Measurements from ENCODE around the gene ARL4C.

Gene ARL4C

GRCh38 chr2:234488486-234488885 lies 8.4 kb downstream of the ARL4C start:
- DNase-seq (ENCODE audit: low read depth, low spot score): no peak
- Histone ChIP-seq H3K9me3 (ENCODE audit: low read depth, low read length) (no peaks in the 10 kb centered on the region), H3K9ac (ENCODE audit: insufficient read length) (no peak overlapping the region), H3K36me3 (ENCODE audit: insufficient read depth, low read length) (no peaks in the 10 kb centered on the region), H3K27ac (no peak overlapping the region), H3K4me3 (no peak overlapping the region)
- TF ChIP-seq POLR2AphosphoS5 (IDR thresholded peaks at IDR 0.05; ENCODE audit: borderline replicate concordance, low read depth, low read length) (no peak), FOXP2 (optimal IDR thresholded peaks at IDR 0.05; ENCODE audit: control extremely low read depth, extremely low read length, insufficient read depth) (no peak), EZH2 (IDR thresholded peaks at IDR 0.05) (no peak)

- Histone ChIP-seq H3K36me3 (ENCODE audit: insufficient read depth, low read length) (no peaks in the 10 kb centered on the region), H3K9ac (ENCODE audit: insufficient read length) (no peak overlapping the region), H3K4me3 (no peak overlapping the region), H3K9me3 (ENCODE audit: low read depth, low read length) (no peaks in the 10 kb centered on the region), H3K27ac (no peak overlapping the region)
- TF ChIP-seq POLR2AphosphoS5 (IDR thresholded peaks at IDR 0.05; ENCODE audit: borderline replicate concordance, low read depth, low read length) (no peak), EZH2 (IDR thresholded peaks at IDR 0.05) (no peak), FOXP2 (optimal IDR thresholded peaks at IDR 0.05; ENCODE audit: control extremely low read depth, extremely low read length, insufficient read depth) (no peak)
- no peak for DNase-seq (ENCODE audit: low read depth, low spot score)
Observed at GRCh38 chr2:234487356-234487755, 9.5 kb downstream of the ARL4C start.

- DNase-seq (ENCODE audit: low read depth, low spot score): no peak
- H3K27ac ChIP-seq: no peak overlapping the region
- TF ChIP-seq EZH2 (IDR thresholded peaks at IDR 0.05): no peak
- H3K36me3 ChIP-seq (ENCODE audit: insufficient read depth, low read length): no peaks in the 10 kb centered on the region
- H3K4me3 ChIP-seq: no peak overlapping the region
- no peak overlapping the region for H3K9ac ChIP-seq (ENCODE audit: insufficient read length)
- H3K9me3 ChIP-seq (ENCODE audit: low read depth, low read length): no peaks in the 10 kb centered on the region
Observed at GRCh38 chr2:234483568-234484251, 13.2 kb downstream of the ARL4C start.

GRCh38 chr2:234481301-234481700 lies 15.6 kb downstream of the ARL4C start:
- no peak overlapping the region for H3K9ac ChIP-seq (ENCODE audit: insufficient read length)
- TF ChIP-seq FOXP2 (optimal IDR thresholded peaks at IDR 0.05; ENCODE audit: control extremely low read depth, extremely low read length, insufficient read depth) (no peak), EZH2 (IDR thresholded peaks at IDR 0.05) (no peak), POLR2AphosphoS5 (IDR thresholded peaks at IDR 0.05; ENCODE audit: borderline replicate concordance, low read depth, low read length) (no peak)
- no peak for DNase-seq (ENCODE audit: low read depth, low spot score)
- no peaks in the 10 kb centered on the region for H3K9me3 ChIP-seq (ENCODE audit: low read depth, low read length)
- no peak overlapping the region for H3K4me3 ChIP-seq
- no peaks in the 10 kb centered on the region for H3K36me3 ChIP-seq (ENCODE audit: insufficient read depth, low read length)
- no peak overlapping the region for H3K27ac ChIP-seq

GRCh38 chr2:234480337-234480736 lies 16.5 kb downstream of the ARL4C start:
- Histone ChIP-seq H3K9me3 (ENCODE audit: low read depth, low read length) (no peaks in the 10 kb centered on the region), H3K9ac (ENCODE audit: insufficient read length) (no peak overlapping the region), H3K4me3 (no peak overlapping the region), H3K27ac (no peak overlapping the region), H3K36me3 (ENCODE audit: insufficient read depth, low read length) (no peaks in the 10 kb centered on the region)
- no peak for TF ChIP-seq EZH2 (IDR thresholded peaks at IDR 0.05)
- no peak for TF ChIP-seq POLR2AphosphoS5 (IDR thresholded peaks at IDR 0.05; ENCODE audit: borderline replicate concordance, low read depth, low read length)
- no peak for TF ChIP-seq FOXP2 (optimal IDR thresholded peaks at IDR 0.05; ENCODE audit: control extremely low read depth, extremely low read length, insufficient read depth)
- DNase-seq (ENCODE audit: low read depth, low spot score): no peak

GRCh38 chr2:234479465-234479864 lies 17.4 kb downstream of the ARL4C start:
- H3K4me3 ChIP-seq: no peak overlapping the region
- no peaks in the 10 kb centered on the region for H3K9me3 ChIP-seq (ENCODE audit: low read depth, low read length)
- DNase-seq (ENCODE audit: low read depth, low spot score): no peak
- H3K27ac ChIP-seq: no peak overlapping the region
- H3K36me3 ChIP-seq (ENCODE audit: insufficient read depth, low read length): no peaks in the 10 kb centered on the region
- TF ChIP-seq FOXP2 (optimal IDR thresholded peaks at IDR 0.05; ENCODE audit: control extremely low read depth, extremely low read length, insufficient read depth): no peak
- no peak for TF ChIP-seq EZH2 (IDR thresholded peaks at IDR 0.05)
- TF ChIP-seq POLR2AphosphoS5 (IDR thresholded peaks at IDR 0.05; ENCODE audit: borderline replicate concordance, low read depth, low read length): no peak
- no peak overlapping the region for H3K9ac ChIP-seq (ENCODE audit: insufficient read length)

GRCh38 chr2:234478121-234478858 lies 18.6 kb downstream of the ARL4C start:
- Histone ChIP-seq H3K9ac (ENCODE audit: insufficient read length) (no peak overlapping the region), H3K9me3 (ENCODE audit: low read depth, low read length) (no peaks in the 10 kb centered on the region), H3K27ac (no peak overlapping the region), H3K4me3 (no peak overlapping the region), H3K36me3 (ENCODE audit: insufficient read depth, low read length) (no peaks in the 10 kb centered on the region)
- DNase-seq (ENCODE audit: low read depth, low spot score): no peak
- no peak for TF ChIP-seq EZH2 (IDR thresholded peaks at IDR 0.05)
- TF ChIP-seq FOXP2 (optimal IDR thresholded peaks at IDR 0.05; ENCODE audit: control extremely low read depth, extremely low read length, insufficient read depth): no peak
- TF ChIP-seq POLR2AphosphoS5 (IDR thresholded peaks at IDR 0.05; ENCODE audit: borderline replicate concordance, low read depth, low read length): no peak

- Histone ChIP-seq H3K4me3 (no peak overlapping the region), H3K27ac (no peak overlapping the region), H3K36me3 (ENCODE audit: insufficient read depth, low read length) (no peaks in the 10 kb centered on the region), H3K9me3 (ENCODE audit: low read depth, low read length) (no peaks in the 10 kb centered on the region), H3K9ac (ENCODE audit: insufficient read length) (no peak overlapping the region)
- TF ChIP-seq FOXP2 (optimal IDR thresholded peaks at IDR 0.05; ENCODE audit: control extremely low read depth, extremely low read length, insufficient read depth): no peak
- no peak for TF ChIP-seq EZH2 (IDR thresholded peaks at IDR 0.05)
- TF ChIP-seq POLR2AphosphoS5 (IDR thresholded peaks at IDR 0.05; ENCODE audit: borderline replicate concordance, low read depth, low read length): no peak
- DNase-seq (ENCODE audit: low read depth, low spot score): no peak
Observed at GRCh38 chr2:234476766-234477165, 20.1 kb downstream of the ARL4C start.
